Activated gamma-delta T cell (primary cell): ENCODE measurements around the gene RPS16.
A peak's percentile ranks its signal among the peaks of the same experiment; 100 is the strongest.

Experiments
- DNase-seq: peaks from one replicate; lab custom pipeline; 2025; lab: John Stamatoyannopoulos, UW

RPS16 gene

DNA sequence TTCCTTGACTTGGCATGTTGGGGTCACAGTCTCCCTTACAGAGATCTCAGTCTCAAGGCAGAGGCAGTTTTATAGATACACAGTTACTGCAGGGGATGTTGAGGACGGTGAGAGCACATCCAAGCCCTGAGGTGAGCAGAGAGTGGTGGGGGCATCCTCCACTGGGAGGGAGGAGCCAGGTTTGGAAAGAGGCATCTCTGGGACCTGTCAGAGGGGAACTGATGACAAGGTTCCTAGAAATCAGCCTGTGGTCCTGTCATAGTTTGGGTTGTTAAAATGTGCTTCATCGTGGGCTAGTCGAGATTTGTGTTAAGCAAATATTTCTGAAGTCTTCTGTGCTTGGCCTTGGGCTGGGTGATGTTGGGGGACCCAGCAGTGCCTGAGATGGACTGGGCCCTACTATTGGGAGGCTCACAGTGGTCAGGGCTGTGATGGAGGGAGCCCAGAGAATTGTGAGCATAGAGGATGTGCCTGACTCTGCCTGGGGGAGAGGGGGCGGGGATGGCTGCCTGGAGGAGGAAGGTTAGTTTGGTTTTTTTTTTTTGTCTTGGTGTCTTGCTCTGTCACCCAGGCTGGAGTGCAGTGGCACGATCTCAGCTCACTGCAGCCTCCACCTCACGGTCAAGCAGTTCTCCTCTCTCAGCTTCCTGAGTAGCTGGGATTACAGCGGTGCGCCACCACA, 13.5 kb upstream of the RPS16 start:
- no peak for DNase-seq

DNA sequence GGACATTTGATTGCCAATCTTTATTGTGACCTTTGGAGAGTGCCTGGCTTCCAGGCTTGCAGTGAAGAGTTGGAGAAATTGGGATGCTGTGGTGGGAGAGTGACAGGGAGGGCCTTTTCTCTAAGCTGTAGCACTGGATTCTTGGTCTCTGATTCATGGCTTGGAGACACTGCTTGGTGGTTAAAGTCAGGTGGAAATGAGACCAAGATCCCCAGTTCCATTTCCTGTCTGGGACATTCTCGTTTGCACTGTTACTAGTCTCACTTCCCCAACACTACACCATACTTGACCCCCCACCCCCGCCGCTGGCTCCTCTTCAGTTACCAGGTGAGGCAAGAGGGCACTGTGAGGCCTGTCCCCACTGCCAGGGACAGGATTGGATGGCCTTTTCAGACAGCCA, 12.5 kb upstream of the RPS16 start:
- no peak for DNase-seq

DNA sequence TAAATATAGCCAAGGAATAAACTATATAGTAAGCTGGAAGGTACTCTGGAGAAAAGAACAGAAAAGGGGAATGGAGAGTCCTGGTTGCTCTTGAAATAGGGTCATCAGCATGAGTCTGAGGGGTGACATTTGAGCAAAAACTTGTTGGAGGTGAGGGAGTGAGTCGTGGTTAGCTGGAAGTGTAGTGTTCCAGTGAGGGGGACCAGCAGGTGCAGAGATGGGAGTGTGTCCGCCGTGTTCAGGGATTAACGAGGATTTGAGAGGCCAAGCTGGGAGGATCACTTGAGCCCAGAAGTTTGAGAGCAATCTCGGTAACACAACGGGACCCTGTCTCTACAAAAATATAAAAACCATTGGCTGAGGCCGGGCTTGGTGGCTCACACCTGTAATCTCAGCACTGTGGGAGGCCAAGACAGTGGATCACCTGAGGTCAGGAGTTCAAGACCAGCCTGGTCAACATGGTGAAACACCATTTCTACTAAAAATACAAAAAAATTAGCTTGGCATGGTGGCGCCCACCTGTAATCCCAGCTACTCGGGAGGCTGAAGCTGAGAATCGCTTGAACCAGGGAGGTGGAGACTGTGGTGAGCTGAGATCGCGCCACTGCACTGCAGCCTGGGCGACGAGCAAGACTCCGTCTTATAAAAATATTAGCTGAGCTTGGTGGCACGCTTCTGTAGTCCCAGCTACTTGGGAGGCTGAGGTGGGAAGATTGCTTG, 10.8 kb upstream of the RPS16 start:
- DNase-seq, result no peak

DNA sequence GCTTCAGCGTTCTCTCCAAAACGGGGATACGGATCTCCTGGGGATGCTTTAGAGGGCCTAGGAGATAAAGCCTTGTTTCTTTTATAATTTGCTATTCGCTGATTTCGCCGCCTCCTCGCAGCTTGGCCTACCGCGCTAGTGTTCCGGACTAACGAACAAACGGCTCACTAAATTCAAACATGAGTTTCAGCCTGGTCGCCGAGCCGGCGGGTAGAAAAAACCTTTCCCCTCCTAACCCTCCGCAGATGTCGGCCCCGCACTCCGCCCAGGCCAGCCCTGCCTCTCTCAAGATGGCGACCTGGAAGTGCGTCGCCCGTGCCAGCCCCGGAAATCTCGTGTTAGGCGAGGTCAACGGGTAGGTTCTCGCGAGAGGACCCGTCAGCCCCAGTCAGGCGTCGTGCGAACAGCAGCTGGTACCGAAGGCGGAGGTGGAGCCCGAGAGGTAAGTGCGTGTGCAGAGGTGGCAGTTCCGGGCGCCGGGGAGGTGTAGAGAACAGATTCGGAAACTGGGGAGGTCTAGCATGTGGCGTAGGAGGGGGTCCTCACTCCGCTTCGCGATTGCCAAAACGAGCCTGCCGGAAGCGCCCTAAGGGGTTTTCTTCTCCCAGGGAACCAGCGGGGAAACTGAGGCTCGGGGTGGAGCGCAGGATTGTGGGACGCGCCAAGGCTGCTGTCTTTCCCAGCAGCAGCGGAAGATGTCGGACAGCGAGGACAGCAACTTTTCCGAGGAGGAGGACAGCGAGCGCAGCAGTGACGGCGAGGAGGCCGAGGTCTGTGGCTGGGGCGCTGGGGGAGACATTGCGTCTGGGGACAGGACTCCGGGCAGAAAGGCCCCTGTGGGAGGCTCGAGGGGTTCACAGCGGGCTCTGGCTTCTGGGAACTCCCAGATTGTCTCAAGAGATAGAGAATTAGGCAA, 9.7 kb upstream of the RPS16 start, which contains the start of gene SUPT5H:
Gene SUPT5H (plus strand): TSS at position 387 of the 916 bp plus-strand sequence. CDS start 309 bp downstream, at position 696.
- DNase-seq, result peak; percentile 88

- no peak for DNase-seq
Observed at GRCh38 chr19:39444598-39445195, 8.9 kb upstream of the RPS16 start.

DNA sequence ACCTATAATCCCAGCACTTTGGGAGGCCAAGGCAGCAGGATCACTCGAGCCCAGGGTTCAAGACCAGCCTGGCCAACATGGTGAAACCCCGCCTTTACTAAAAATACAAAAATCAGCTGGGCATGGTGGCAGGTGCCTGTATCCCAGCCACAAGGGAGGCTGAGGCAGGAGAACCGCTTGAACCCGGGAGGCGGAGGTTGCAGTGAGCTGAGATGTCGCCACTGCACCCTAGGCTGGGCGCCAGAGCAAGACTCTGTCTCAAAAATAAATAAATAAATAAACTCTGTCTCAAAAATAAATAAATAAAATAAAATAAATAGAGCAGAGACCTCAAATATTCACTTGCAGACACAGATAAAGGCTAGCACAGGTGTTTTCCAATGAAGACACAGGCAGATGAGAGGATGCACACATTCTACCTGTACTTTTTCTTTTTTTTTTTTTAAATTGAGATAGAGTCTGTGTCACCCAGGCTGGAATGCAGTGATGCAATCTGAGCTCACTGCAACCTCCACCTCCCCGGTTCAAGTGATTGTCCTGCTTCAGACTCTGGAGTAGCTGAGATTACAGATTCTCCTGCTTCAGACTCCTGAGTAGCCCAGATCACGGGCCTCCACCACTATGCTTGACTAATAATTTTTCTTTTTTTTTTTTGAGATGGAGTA, 2.7 kb upstream of the RPS16 start:
- DNase-seq, result no peak

DNA sequence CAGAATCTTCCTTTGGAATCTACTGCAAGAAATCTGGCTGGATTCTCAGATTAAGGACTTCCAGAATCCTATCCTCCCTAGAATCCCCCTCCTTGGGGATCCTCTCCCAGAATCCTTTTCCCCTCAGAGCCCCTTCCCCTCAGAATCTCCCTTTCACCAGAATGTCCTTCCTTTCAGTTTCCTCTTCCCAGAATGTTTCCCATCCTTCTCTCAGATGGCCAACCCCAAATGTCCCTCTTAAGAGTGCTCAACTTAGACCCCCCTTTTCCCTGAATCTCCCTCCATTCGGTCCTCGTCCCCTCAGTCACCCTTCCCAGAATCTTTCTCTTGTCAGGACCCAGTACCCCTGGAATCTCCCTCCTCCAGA, 584 bp upstream of the RPS16 start:
- DNase-seq, result no peak

GRCh38 chr19:39434123-39435076, 1.3 kb downstream of the RPS16 start:
- DNase-seq, result no peak

- no peak for DNase-seq
Observed at GRCh38 chr19:39433480-39434079, 2.2 kb downstream of the RPS16 start.

- no peak for DNase-seq
Observed at GRCh38 chr19:39432677-39433025, 3.1 kb downstream of the RPS16 start.

GRCh38 chr19:39430675-39431593, 4.8 kb downstream of the RPS16 start:
- no peak for DNase-seq

GRCh38 chr19:39428283-39429112, 7.3 kb downstream of the RPS16 start:
- DNase-seq, result no peak

- no peak for DNase-seq
Observed at GRCh38 chr19:39427707-39428106, 8.0 kb downstream of the RPS16 start.

DNA sequence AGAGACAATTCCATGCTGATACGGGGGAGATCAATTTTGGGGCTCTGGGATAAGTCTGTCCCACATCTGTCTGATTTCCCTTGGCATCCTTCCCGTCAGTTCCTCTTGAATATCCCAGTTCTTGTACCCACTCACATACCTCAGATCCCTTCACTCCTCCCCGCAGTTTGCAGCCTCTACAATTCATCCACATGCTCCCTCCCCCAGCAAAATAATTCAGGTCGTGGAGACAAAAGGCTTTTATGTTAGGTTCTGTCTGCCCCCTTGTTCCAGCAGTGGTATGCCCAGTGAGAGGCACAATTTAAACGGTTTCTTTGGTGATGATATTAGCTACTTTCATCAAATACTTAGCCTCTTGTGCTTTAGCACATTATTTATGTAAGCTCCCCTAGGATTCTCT, 9.6 kb downstream of the RPS16 start:
- DNase-seq, result no peak

GRCh38 chr19:39425744-39426143, 10.0 kb downstream of the RPS16 start:
- DNase-seq, result no peak

GRCh38 chr19:39424934-39425333, 10.8 kb downstream of the RPS16 start:
- DNase-seq, result no peak

DNA sequence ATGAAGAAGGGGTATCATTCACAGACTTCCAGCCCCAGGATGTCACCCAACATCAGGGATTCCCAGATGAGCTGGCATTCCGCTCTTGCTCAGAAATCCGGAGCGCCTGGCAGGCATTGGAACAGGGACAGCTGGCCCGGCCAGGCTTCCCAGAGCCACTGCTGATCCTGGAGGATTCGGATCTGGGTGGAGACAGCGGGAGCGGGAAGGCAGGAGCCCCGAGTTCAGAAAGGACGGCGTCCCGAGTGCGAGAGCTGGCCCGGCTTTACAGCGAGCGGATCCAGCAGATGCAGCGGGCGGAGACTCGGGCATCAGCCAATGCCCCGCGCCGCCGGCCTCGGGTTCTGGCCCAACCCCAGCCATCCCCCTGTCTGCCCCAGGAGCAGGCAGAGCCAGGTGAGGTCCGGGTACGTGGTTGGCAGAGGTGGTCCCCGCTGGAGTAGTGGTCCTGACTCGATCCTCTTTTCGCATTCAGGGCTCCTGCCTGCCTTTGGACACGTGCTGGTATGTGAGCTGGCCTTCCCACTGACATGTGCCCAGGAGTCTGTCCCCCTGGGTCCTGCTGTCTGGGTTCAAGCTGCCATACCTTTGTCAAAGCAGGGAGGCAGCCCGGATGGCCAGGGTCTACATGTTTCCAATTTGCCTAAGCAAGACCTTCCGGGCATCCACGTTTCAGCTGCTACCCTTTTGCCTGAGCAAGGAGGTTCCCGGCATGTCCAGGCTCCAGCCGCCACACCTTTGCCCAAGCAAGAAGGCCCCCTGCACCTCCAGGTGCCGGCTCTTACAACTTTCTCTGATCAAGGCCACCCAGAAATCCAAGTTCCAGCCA, 12.3 kb downstream of the RPS16 start:
- DNase-seq, result no peak
